Esophagus muscularis mucosa (tissue), 4 donors: ENCODE results near the gene UBE2E2. TPM values are rescaled to one million over a fixed set of nuclear protein-coding genes. Genes with fewer than 3 reads are reported as not detected.

Source experiments
- DNase-seq: peaks from one replicate; pipeline ENCODE4 v3.0.0-alpha.2; 2017; ENCODE audit errors: extremely low spot score
- H3K27ac ChIP-seq, 4 donors: fragments of 200-600 bp; sonication (generic); replicated peaks in 1 of 4; 1 replicate in 3 of 4; 2 replicates in 1 of 4; pipeline ENCODE4 v1.5.1; 2016 to 2019; ENCODE audit warnings: mild to moderate bottlenecking in 1 of 4
- H3K27me3 ChIP-seq, 4 donors: fragments of 200-600 bp; sonication (generic); one replicate each; pipeline versions ENCODE4 v1.5.1 to v1.6.0; 2016 to 2019
- H3K36me3 ChIP-seq, 4 donors: fragments of 200-600 bp; sonication (generic); one replicate each; pipeline ENCODE4 v1.5.1; 2016 to 2019
- H3K4me1 ChIP-seq, 4 donors: fragments of 200-600 bp; sonication (generic); one replicate each; pipeline ENCODE4 v1.5.1; 2016 to 2019
- H3K4me3 ChIP-seq, 4 donors: fragments of 200-600 bp; sonication (generic); 1 replicate in 2 of 4; 2 replicates in 2 of 4; pipeline ENCODE4 v1.5.1; 2016 to 2019; ENCODE audit warnings: mild to moderate bottlenecking in 4 of 4, moderate library complexity in 1 of 4
- H3K9me3 ChIP-seq, 4 donors: fragments of 200-600 bp; sonication (generic); 1 replicate in 3 of 4; 2 replicates in 1 of 4; pipeline ENCODE4 v1.5.1; 2016 to 2019
- EP300 ChIP-seq: sonication (generic); formaldehyde crosslinking; IDR thresholded peaks from one replicate; pipeline ENCODE4 v1.6.1; 2017; ENCODE audit warnings: antibody characterized with exemption
- POLR2A ChIP-seq: fragments of 450-650 bp; IDR thresholded peaks from one replicate; pipeline ENCODE4 v1.6.1; 2017; ENCODE audit warnings: antibody characterized with exemption, moderate library complexity, mild to moderate bottlenecking, low read depth
- POLR2AphosphoS5 ChIP-seq, 2 donors: sonication (generic); formaldehyde crosslinking; IDR thresholded peaks; one replicate each; pipeline ENCODE4 v1.6.1; 2017; ENCODE audit warnings: antibody characterized with exemption in 2 of 2
- WGBS: methylation state at CpG from one replicate; pipeline ENCODE4 v1.1.5; 2018; 5-methylcytosine and 5-hydroxymethylcytosine counted together
- intact Hi-C: fragments of 100-400 bp; cut with DNase I; formaldehyde crosslinking; loops from one replicate; pipeline ENCODE4 v1.15.1; 2023
- total RNA-seq, 4 donors: library from RNA; depleted of rRNA; stranded (reverse); fragments of >200 nt; gene quantifications; one replicate each; pipeline versions ENCODE4 v1.1.0 to v1.2.1, GENCODE V29; 2016
- TF ChIP-seq, protein P1 (sequence below), 3 experiments: fragments of 200-600 bp in 2 of 3; fragments of 450-650 bp in 1 of 3; sonication (generic) in 2 of 3; IDR thresholded peaks; one replicate each; pipeline ENCODE4 v1.5.1; 2017 to 2019; ENCODE audit warnings: antibody characterized with exemption in 3 of 3, mild to moderate bottlenecking in 2 of 3, moderate library complexity in 1 of 3

UBE2E2 gene
- total RNA-seq, 4 donors from 2014 or later, result 53.5 to 143 (median 90.3) TPM

DNA sequence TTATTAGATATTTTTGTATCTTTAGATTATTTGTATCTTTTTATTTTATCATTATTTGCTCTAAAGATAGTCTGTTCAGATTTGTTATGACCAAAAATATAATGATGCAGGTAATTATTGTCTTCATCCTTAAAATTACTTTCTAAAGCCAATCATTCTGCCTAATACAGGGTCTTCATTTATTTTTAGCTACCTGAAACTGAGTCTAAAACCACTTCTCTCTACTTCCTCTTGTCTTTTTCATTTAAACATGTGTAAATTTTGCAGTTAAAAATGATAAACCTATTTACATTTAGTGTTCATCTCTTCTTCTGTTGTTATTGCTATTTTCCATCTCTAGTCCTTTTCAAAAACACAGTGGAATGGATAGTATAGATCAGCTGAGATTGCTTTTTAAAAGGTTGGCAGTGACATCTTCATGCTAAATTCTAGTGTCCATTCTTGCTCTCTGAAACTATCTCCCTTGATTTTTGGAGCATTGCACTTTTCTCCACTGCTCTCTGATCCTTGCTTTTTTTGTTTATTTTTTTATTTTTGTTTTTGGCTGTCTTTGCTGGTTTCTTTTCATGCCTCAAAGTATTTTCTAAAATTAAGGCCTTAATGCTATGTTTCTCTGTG lies 91.8 kb downstream of the UBE2E2 start:
- DNase-seq, result no peak
- TF ChIP-seq, protein P1, sequence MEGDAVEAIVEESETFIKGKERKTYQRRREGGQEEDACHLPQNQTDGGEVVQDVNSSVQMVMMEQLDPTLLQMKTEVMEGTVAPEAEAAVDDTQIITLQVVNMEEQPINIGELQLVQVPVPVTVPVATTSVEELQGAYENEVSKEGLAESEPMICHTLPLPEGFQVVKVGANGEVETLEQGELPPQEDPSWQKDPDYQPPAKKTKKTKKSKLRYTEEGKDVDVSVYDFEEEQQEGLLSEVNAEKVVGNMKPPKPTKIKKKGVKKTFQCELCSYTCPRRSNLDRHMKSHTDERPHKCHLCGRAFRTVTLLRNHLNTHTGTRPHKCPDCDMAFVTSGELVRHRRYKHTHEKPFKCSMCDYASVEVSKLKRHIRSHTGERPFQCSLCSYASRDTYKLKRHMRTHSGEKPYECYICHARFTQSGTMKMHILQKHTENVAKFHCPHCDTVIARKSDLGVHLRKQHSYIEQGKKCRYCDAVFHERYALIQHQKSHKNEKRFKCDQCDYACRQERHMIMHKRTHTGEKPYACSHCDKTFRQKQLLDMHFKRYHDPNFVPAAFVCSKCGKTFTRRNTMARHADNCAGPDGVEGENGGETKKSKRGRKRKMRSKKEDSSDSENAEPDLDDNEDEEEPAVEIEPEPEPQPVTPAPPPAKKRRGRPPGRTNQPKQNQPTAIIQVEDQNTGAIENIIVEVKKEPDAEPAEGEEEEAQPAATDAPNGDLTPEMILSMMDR (IDR thresholded peaks at IDR 0.05), result no peak
- no peak for TF ChIP-seq EP300
- no peak for TF ChIP-seq POLR2AphosphoS5 (IDR thresholded peaks at IDR 0.05)
- TF ChIP-seq POLR2A, result no peak
- H3K4me3 ChIP-seq, result no peak overlapping the region
- H3K36me3 ChIP-seq, result no peaks in the 10 kb centered on the region
- intact Hi-C loops, result no loop called here
- H3K9me3 ChIP-seq, result no peaks in the 10 kb centered on the region
- H3K27me3 ChIP-seq, result no peaks in the 10 kb centered on the region
- peaks cover 0 to 7% (median 2%) of the 10 kb centered on the region in 4 donors for H3K4me1 ChIP-seq
- H3K27ac ChIP-seq, result no peak overlapping the region

DNA sequence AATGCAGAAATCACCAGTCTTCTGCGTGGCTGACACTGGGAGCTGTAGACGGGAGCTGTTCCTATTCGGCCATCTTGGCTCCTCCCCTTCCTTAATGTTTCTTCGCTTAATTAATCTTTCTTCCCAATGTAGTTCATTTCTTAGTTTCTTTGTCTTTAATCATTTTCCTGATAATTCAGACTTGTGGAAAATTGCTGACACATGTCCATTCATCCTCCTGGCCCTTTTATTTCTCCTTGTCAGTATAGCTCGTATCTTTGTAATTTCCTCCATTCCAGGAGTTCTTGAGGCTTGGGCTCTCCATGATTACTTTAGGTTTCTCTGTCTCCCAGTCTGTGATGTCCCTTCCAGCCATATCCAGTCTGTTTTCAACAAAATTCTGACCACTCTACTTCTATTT lies 98.7 kb downstream of the UBE2E2 start:
- Histone ChIP-seq H3K36me3 (no peaks in the 10 kb centered on the region), H3K4me1 (peaks cover 19 to 35% (median 30%) of the 10 kb centered on the region in 4 donors), H3K27me3 (no peaks in the 10 kb centered on the region), H3K4me3 (no peak overlapping the region), H3K9me3 (no peaks in the 10 kb centered on the region), H3K27ac (no peak overlapping the region)
- TF ChIP-seq, protein P1 (IDR thresholded peaks at IDR 0.05), result no peak
- TF ChIP-seq POLR2A (no peak), EP300 (no peak), POLR2AphosphoS5 (IDR thresholded peaks at IDR 0.05) (no peak)
- no peak for DNase-seq
- intact Hi-C loops, result no loop called here
- 93% methylated on average over 5 of the region's 5 CpGs for WGBS

DNA sequence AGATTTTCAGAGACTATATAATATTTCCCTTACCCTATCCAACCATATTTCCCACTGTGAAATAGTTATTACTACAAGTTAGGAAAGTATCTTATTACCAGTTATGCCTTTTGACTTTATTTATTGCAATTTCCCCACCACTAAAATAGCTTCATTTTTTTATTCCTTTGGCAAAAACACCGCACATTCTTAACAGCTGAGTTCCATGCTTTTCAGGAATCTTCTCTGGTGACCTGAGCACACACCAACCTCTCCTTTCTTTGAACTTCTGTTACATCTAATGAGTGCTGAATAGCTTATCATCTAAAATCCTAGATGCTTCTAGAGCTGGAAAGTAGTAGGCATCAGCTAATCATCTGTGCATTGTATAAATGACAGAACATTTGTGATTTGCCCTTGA lies 99.1 kb downstream of the UBE2E2 start:
- Histone ChIP-seq H3K4me3 (no peak overlapping the region), H3K27me3 (no peaks in the 10 kb centered on the region), H3K9me3 (no peaks in the 10 kb centered on the region), H3K27ac (no peak overlapping the region), H3K36me3 (no peaks in the 10 kb centered on the region), H3K4me1 (peaks cover 19 to 35% (median 30%) of the 10 kb centered on the region in 4 donors)
- no peak for TF ChIP-seq POLR2A
- no peak for TF ChIP-seq POLR2AphosphoS5 (IDR thresholded peaks at IDR 0.05)
- TF ChIP-seq EP300, result no peak
- TF ChIP-seq, protein P1 (IDR thresholded peaks at IDR 0.05), result no peak
- intact Hi-C loops, result no loop called here
- 94% methylated on average over 1 of the region's 1 CpG for WGBS
- no peak for DNase-seq

DNA sequence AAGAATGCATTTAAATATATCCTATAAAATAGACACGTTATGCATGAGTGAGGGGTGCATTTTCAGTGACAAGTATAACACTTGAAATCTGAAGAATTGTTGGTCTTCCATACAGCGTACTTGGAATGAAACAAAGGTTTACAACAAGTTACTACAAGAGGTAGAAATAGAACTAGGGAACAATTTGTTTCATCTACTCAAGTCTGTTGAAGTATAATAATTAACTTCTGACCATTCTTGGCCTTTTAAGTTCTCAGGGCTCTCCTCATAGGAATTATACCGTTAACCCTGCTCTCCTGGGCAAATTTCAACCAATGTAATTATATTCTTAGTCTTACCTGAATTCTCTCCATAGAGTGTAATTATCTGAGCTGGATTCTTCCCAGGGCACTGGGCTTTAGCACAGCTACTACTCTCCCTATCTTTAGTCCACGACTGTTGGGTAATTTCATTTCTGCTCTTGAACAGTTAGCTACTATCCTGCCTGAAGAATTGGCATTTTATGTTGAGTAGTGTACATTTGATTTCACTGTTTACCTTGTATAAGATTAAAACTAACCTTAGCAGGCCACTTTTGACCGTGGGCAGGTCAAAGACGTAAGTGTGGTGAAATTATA lies 100.6 kb downstream of the UBE2E2 start:
- TF ChIP-seq EP300 (no peak), POLR2AphosphoS5 (IDR thresholded peaks at IDR 0.05) (no peak), POLR2A (no peak)
- TF ChIP-seq, protein P1 (IDR thresholded peaks at IDR 0.05), result no peak
- Histone ChIP-seq H3K4me1 (peaks cover 19 to 37% (median 30%) of the 10 kb centered on the region in 4 donors), H3K27me3 (no peaks in the 10 kb centered on the region), H3K36me3 (no peaks in the 10 kb centered on the region), H3K4me3 (no peak overlapping the region), H3K9me3 (no peaks in the 10 kb centered on the region), H3K27ac (no peak overlapping the region)
- 87% methylated on average over 6 of the region's 6 CpGs for WGBS
- intact Hi-C loops, result no loop called here
- no peak for DNase-seq

DNA sequence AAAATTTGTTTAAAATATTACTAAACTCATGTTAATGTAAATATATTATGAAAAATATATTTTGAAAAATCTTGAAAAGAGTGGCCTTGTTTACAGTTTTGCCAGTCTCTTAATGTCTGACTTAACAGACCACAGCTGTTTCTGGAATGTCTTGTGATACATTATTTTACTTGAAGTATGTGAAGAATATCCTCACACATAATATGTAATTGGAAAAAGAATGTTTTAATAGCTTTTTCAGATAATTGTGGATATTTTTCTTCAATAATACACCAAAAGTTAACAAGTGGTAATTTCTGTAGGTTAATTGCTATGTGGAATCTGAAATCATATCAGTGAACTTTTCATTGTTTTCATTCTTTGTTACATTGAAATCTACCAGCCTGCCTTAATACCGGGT lies 101.3 kb downstream of the UBE2E2 start:
- no peak overlapping the region for H3K4me3 ChIP-seq
- DNase-seq, result no peak
- 77% methylated on average over 1 of the region's 1 CpG for WGBS
- H3K4me1 ChIP-seq, result peaks cover 19 to 41% (median 30%) of the 10 kb centered on the region in 4 donors
- TF ChIP-seq POLR2AphosphoS5 (IDR thresholded peaks at IDR 0.05) (no peak), POLR2A (no peak), EP300 (no peak)
- TF ChIP-seq, protein P1 (IDR thresholded peaks at IDR 0.05), result no peak
- H3K27ac ChIP-seq, result no peak overlapping the region
- intact Hi-C loops, result no loop called here
- H3K36me3 ChIP-seq, result no peaks in the 10 kb centered on the region
- H3K27me3 ChIP-seq, result no peaks in the 10 kb centered on the region
- no peaks in the 10 kb centered on the region for H3K9me3 ChIP-seq
